Stimulated activated CD4-positive, alpha-beta T cell treated with anti-CD3 and anti-CD28 coated beads, Interleukin-12 subunit alpha, Interleukin-12 subunit beta, amount 100 ng/mL, for 4 hours (primary cell): ENCODE measurements around the gene ATP1A1.

Source experiments
- DNase-seq: peaks from one replicate; pipeline ENCODE4 v3.0.0-alpha.2; 2020

The ATP1A1 gene

DNA sequence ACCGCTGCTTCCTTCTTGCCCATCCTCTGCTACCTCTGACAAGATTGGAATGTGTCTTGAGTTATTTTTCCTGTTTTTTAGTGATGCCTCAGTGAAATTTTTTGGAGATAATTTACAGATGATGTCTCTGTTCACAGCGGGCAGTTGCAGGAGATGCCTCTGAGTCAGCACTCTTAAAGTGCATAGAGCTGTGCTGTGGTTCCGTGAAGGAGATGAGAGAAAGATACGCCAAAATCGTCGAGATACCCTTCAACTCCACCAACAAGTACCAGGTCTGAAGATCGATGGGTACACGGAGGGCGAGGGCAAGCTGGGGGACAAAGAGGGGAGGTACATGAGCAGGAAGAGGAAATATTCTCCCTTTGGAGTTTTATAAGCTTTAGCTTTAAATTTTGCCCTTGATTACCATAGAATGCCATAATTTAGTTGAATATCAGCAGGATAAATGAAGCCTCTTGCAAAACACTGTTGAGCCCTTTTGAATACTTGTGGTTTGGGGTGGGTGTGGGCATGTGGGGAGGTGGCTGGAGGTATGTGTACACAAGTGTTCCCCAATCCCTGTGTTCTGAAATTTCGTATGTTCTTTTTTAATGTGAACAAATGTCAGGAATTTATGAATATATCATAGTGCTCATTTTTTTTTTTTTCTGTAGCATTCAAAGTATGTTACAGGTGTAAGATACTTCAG lies 19.8 kb downstream of the ATP1A1 start:
- DNase-seq: no peak

DNA sequence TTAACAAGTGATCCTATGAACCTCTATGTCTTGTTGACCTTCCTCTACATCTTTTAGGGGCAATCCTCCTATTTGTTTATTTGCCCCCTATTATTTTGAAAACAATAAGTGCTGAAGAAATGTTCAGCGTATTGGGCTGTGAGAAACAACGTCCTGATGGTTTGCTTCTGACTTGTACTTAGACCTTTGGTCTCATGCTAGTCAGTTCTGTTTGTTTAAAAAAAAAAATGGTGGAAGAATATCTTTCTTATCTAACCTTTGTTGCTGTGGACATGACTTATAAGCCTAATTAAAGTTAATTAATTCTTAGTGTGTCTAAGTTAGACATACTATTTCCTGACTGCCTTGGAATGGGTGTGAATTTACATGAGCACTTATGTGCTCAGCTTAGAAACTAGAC lies 20.7 kb downstream of the ATP1A1 start:
- DNase-seq: no peak

DNA sequence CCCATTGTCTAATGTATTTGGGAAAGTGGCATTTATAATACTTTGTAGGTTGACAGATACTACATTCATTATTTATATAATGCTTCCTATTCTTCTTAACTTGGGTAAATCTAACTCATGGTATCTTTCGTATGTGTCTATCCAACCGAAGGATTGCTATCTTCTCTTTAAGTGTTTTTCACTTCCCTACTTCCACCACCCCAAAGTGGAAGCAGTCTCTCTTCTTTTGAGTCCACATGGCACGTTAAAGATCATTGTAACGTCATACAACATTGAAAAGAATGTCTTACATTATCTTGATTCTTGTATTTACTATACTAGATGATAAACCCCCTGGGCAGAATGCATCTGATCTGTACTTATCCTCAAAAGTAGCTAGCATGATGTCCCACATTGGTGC lies 21.2 kb downstream of the ATP1A1 start:
- DNase-seq: no peak

DNA sequence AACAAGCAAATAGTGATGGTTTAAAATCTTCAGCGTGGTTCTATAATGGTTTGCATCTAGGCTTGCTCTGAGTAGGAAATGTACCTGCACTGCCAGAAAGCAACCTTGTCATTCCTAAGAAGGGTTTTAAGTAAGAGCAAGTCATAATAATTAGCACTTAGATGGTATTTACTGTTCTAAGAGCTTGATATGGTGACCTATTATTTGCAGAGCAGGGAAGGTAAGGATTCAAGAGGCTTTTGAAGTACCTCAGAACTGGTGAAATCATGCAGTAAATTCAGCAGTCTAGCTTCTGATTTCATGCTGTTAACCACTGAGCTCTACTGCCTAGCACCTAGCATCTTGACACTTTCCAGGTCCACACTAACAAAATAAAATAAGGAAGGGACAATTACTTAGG lies 23.7 kb downstream of the ATP1A1 start:
- no peak for DNase-seq

DNA sequence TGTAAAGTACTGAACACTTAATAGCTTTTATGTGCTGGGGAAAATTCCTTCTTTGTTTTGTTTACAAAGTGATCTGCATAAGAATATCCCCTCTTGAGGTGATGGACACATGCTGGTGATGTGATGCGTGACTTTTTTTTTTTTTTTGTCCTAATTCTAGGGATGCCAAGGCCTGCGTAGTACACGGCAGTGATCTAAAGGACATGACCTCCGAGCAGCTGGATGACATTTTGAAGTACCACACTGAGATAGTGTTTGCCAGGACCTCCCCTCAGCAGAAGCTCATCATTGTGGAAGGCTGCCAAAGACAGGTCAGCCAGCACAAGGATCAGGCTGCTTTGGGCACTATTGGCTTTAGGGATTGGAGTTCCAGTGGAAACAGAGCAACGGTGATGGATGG lies 24.7 kb downstream of the ATP1A1 start:
- DNase-seq: no peak

DNA sequence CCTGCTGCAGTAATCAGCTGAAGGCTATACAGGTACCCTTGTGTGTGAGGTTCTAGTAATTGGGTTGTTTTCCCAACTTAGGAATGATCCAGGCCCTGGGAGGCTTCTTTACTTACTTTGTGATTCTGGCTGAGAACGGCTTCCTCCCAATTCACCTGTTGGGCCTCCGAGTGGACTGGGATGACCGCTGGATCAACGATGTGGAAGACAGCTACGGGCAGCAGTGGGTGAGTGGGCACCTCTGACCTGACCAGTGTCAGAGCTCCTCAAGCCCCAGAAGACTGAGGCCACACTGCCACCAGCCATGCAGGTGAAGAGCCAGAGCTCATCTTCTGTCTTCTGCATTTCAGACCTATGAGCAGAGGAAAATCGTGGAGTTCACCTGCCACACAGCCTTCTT lies 27.7 kb downstream of the ATP1A1 start:
- no peak for DNase-seq

DNA sequence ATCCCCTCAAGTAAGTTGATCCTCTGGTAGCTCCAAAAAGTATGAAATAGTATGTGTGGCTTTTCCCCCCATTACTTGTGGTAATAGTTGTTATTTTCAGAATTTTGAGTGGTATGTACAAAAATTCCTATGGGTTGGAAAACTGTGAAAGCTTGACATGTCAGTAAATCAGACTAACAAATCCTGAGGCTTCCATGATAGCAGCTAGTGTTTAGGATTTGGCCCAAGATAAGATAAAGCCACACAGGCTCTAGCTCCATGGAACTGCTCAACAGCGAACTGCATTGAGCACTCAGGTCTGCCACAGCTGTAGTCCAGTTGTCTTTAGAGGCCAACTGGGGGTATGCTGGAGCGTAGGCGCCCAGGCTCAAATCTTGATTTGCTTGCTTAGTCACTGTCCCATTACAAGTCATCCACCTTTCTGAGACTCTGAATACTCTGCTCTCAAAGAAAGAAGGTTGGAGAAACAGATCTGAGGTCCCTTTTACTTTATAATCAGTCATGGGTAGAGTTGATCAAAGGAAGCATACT lies 28.7 kb downstream of the ATP1A1 start:
- no peak for DNase-seq

DNA sequence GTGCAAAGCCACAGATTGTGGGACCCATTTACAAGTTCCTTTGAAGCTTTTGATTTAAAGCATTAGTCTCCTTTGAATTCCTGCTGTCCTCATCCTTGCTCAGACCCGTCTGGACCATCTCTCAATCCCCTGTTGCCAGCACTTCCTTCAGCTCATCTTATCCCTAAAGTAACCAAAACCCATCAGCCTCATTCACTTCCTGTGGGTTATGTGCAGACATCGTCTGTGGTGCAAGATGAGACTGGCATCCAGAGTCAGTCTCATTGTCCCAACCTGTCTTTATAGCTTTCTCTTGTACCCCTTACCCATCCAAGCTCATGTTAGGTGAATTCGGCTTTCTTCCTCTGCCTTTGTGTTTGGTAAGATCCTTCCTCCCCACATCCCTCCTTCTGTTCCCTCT lies 29.3 kb downstream of the ATP1A1 start:
- no peak for DNase-seq

DNA sequence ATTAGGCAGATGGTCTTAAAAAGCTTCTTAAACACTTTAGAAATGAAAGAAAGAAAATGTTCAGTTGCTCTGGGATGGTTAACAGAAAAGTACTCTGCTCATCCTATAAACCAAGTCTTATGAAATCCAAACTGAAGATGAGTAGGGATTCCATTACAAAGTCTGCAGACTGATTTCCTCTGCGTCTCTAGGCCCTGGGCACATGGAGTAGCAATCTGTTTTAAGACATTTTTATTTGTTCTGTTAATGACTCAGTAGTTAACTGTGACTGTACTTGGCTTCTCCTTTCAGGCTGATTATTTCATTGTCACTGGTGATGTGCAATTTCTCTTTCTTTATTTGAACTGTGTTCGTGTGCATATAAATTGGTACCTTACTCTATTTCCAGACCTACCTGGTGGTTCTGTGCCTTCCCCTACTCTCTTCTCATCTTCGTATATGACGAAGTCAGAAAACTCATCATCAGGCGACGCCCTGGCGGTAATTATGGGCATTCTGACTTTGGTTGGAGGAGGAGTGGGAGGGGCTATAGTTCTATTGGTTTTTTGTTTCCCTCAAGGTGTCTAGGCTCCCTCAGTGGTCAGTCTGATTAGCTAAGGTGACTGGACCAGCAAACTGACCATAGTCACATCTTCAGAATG lies 30.6 kb downstream of the ATP1A1 start:
- DNase-seq: no peak

DNA sequence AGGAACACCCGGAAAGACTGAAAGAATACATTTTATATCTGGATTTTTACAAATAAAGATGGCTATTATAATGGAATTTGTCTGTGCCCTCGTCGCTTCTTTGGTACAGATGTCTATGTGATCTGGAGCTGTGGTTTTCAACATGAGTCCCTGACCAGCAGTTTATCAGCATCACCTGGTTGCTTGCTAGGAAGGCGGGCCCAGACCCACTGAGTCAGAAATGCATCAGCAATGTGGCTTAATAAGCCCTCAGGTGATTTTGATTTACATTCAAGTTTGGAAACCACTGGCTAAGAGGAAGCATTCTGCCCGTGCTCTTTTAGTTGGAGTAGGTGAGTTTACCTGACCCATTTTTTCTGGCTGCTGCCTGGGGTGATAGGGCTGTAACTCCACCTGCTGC lies 31.7 kb downstream of the ATP1A1 start:
- no peak for DNase-seq

DNA sequence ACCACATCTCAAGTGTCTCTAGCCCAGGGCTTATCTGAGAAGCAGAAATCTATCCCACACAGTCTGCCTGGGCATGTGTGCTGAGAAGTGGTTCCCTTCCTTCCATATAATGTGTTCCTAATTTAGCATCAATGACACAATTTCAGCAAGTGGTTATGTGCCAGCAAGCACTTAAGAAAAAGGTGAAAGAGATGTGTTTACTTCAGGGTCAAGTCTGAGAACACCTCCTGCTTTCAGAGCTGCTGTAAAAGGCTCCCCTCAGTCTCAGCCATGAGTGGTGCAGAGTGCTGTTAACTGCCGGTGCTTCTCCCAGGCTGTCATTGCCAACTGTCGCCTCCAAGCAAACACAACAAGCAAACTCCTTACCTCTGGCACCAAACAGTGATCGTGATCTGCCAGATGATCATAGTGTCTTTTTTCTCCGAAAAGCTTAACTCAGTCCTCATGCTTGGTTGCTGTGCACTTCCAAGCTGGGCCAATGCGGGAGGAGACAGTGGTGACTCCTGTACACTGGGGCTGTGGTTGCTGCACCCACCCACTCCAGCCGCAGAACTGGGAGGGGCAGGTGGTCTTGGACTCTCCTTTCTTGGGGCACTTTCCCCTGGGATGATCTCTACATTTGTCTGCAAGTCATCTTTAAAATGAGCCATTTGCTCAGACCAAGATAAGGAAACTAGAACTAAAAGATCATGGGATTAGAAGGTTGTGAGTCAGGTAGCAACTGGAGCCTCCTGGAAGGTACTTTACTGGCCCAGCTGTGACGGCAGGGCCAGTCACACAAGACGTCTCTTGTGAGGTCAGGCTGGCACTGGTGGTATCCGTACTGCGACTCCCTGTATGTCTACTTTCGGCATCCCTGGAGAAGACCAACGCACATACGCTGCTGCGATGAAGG lies 32.4 kb downstream of the ATP1A1 start:
- no peak for DNase-seq

DNA sequence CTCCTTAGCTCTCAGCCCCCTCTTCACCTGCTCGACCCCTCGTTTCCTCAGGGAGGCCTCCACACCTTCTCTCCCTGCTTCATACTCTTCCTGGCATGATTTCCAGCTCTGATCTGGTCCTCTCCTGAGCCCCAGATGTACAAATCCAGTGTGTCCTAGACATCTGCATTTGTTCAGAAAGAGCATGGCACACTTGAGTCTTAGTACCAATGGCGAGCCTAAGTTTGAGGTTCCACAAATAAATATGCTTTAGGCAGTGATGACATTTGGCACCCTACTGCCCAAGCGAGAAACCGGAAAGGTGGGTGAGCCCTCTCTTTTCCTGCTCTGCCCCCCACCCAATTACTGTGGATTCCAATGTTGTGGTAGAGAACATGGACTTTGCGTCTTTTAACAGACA lies 34.0 kb downstream of the ATP1A1 start:
- no peak for DNase-seq

DNA sequence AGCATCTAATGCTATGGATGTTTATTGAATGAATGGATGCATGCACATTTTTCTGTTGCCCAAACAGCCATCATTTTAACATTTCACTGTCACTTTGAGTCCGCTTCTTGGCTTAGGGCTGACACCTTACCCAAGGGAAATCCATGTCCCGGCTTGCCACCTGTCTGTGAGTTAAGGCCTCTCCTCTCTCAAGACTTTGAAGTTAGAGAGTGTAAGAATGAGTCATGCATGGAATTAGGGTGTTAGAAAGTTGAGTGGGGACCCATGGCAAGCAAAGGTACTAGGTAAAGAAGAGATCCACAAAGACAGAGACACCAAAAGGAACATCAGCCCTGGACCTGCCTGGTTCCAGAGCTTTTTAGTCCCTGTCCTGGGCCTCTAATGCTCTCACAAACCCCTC lies 35.1 kb downstream of the ATP1A1 start:
- DNase-seq: no peak

DNA sequence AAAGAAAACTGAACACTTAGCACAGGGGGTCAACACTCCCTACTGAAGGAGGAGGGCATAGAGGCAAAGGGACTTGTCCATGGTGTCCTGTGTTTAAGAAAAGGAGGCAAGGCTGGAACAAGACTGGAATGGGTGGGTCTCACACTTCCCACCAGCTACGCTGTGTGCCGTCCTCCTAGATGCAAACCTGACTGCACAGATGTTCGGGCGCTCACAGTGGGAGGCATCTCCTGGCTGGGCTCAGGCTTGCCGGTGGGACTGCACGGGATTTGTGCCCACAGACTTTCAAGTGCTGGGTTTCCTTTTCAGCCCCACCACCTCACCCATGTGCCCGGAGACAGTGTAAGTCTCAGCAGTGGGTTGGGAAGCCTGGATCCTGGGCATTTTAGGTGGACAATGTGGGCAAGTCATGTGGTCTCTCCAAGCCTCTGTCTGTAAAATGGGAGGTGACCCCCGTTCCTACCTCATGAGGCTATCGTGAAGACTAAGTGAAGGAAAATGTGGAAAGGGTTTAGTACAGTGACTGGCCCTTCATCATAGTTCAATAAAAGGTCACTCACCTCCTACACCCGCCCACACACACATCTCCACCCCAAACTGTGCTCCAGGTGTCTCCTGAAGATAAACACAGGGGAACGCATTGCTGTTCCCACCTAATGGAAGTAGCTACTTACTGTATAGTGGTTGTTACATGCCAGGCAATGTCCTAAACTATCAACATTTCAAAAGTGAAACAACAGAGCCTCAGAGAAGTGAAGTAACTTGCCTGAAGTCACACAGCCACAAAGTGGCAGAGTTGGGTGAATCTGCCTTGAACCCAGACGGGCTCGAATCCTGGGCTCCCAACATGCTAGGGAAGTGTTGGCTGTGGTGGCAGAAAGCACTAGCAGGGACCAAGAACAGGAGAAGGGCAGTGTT lies 36.0 kb downstream of the ATP1A1 start:
- DNase-seq: no peak

DNA sequence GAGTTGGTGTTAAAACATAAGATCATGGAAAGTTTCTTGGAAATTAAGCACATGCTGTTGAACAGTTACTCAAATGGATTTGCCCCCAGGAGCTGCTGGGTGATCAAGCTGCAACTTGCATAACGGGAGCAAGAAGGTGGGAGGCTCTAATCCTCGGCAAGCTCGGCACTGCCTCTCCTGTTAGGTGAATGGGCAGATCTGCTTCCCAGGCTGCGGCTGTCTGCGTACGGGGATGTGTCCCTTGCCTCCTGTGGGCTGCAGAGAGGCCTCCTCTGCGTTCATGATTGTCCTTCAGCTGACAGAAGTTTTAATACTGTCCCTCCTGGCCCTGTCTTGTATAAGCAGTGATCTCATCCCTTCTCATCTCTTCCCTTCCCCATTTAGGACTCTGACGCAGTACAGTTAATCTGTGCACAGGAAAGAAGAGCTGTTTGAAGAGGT lies 36.7 kb downstream of the ATP1A1 start:
- DNase-seq: no peak

DNA sequence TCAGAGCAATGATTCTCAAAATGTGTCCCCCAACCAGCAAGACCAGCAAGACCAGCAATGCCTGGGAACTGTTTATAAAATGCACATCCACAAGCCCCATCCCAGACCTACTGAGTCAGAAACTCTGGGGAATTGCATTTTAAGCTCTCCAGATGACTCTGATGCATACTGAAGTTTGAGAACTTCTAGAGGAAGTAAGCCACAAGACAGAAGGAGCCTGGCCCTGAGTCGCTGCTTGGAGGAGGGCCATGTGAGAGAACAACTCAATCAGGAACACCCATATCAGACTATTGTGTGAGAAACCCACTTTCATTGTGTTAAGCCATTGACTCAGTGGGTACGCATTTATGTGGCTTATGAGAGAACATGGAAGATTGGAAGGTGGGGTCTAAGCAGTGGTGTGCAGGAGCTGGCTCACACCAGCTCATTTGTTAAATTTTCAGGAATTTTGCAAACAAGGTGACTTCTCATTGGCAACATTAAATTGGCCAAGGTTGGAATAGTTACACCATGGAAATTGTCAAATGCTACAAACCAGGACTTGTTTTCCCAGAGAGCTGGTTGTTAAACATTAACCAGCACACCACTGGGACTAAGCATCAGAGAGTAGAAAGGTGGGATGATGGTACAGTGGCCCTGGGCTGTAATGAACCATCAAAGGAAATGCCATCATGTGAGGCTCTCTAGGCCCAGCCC lies 38.9 kb downstream of the ATP1A1 start:
- DNase-seq: no peak

DNA sequence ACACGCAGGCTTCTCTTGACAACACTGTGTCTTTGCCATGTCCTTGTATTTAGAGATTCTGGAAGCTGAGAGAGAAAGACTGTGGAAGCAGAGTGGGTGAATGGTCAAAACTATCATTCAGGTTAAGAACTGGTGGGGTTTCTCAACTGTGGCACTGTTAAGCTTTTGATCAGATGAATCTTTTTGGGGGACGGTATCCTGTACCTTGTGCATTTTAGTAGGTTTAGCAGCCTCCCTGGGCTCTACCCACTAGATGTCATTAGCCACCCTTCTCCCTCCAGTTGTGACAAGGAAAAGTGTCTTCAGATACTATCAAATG lies 39.4 kb downstream of the ATP1A1 start:
- DNase-seq: no peak

DNA sequence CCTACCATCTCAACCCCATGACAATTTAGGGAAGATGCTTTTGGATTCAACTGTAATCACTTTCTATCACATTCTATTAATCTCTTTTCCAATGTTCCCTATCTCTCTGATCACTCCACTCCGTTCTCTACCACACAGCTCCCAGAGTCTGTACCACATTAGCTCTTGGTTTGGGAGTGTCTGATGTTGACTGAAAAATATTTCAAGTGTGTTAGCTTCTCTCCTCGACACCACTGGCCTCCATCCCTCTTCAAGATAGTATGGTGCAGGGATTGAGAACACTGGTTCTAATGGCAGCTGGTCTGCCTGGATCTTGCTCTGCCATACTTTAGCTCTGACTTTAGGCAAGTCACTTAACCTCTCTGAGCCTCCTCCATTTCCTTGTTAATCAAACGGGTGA lies 39.9 kb downstream of the ATP1A1 start:
- no peak for DNase-seq

DNA sequence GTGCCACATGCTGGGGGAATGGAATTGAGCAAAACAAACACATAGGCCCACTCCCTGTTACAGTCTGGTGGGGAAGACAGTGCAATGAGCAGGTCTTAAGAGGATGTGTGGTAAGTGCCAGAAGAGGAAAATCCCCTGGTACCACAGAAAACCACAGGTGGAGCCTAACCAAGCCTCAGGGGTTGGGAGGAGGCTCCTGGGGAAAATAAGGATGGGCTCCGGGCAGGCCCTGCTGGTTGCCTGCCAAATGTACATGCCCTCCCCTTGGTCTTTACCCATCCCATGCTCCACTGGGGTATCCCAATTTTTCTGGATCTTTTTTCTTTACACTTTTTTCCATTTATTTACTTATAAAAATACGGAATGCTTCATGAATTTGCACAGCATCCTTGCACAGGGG lies 40.4 kb downstream of the ATP1A1 start:
- DNase-seq: no peak

DNA sequence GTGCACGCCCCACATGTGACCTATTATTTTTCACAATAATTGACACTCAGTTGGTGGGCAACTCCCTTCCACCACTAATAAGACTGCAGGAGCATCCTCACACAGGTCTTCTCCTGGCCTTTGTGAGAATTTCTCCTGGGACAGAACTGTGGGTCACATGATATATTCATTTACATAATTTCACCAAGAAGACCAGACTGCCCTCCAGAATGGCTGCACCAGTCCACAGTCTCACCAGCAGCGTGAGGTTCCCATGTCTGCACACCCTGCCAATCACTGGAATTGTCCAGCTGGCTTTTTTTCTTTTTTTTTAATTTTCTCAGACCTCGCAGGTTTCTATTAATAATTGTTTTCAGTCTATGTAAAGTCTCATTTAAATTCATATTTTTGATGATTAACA lies 41.3 kb downstream of the ATP1A1 start:
- no peak for DNase-seq

DNA sequence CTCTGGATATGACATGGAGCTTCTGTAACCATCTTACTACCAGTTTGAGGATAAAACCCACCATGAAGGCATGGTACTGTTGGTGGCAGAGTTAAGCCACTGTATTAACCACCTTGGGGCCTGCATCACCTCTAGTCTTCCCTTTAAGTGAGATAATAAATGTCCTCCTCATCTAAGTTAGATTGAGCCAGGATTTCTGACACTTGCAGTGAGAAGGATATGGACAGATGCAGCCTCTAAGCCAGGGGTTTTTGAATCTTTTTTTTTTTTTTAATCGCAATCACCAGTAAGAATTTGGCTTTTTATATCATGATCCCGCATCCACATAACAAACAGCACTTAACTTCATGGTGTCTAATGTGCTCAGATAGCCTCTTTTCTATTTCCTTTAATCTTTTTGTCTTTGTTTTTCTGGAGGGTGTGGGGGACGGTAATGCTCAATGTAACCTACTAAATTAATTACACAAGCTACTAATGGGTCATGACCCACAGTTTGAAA lies 42.2 kb downstream of the ATP1A1 start:
- no peak for DNase-seq
